GM19035 (cell line): ENCODE data around the gene HSPB2.

Experiments
- ATAC-seq: cut with Tn5 transposase; IDR thresholded peaks from one replicate; pipeline ENCODE4 v1.9.1; 2021; ENCODE audit not compliant: unreplicated experiment

Gene HSPB2

GRCh38 chr11:111936040-111936540 is 23.6 kb downstream of the HSPB2 start:
- ATAC-seq, result no peak

GRCh38 chr11:111937461-111937769 is 24.9 kb downstream of the HSPB2 start:
- no peak for ATAC-seq

DNA sequence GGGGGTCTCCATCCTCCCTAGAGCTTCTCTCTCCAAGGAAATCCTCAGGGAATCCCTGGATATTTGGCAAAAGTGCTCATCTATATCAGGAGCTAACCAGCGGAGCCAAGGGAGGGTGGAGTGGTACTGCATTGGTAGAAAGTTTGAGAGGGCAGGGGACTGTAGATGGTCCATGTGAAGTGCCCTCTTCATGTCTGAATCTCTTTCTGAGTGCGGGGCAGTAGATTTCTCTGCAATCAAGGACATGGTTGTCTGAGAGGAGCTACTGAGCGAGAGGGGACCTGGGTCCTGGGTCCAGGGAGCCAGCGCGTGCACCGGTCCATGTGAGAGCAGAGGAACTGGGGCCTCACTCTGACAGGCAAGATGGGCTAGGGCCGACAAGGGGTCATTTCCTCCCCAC is 25.3 kb downstream of the HSPB2 start:
- ATAC-seq, result no peak

GRCh38 chr11:111938687-111939160 is 26.2 kb downstream of the HSPB2 start:
- peak; percentile 79 for ATAC-seq

GRCh38 chr11:111939836-111940604 is 27.5 kb downstream of the HSPB2 start:
- no peak for ATAC-seq

- no peak for ATAC-seq
These were observed 29.4 kb downstream of the HSPB2 start for GRCh38 chr11:111941963-111942362.

DNA sequence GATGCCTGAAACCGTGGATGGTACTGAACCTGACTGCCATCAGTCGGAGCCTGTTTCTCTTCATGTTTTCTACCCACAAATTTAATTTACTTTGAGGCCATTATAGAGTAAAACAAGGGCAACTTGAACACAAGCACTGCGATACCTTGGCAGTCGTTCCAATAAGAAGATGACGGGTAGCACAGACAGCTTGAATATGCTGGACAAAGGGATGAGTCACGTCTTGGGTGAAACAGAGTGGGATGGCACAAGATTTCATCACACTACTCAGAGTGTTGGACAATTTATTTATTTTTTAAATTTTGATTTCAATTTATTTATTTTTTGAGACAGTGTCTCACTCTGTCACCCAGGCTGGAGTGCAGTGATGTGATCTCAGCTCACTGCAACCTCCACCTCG is 30.3 kb downstream of the HSPB2 start:
- no peak for ATAC-seq

- no peak for ATAC-seq
These were observed 31.6 kb downstream of the HSPB2 start for GRCh38 chr11:111944139-111944538.

DNA sequence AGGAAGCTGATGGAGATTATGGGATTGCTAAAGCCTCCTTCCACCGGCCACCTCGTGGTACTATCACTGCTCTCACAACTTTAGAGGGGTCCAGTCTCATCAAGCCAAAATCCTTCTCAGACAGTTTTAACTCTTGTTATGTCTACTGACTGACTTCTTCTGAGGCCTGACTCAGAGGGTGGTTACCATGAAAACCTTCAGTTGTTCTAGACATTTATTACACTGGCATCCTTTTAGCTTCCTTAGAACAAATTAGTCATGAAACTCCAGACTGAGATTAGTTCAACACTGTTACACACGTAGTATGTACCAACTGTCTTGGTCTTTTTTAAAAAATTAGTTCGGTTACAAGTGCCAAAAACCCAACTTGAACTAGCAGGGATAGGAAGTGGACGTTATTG is 32.1 kb downstream of the HSPB2 start:
- no peak for ATAC-seq

GRCh38 chr11:111945198-111945597 is 32.7 kb downstream of the HSPB2 start:
- no peak for ATAC-seq

DNA sequence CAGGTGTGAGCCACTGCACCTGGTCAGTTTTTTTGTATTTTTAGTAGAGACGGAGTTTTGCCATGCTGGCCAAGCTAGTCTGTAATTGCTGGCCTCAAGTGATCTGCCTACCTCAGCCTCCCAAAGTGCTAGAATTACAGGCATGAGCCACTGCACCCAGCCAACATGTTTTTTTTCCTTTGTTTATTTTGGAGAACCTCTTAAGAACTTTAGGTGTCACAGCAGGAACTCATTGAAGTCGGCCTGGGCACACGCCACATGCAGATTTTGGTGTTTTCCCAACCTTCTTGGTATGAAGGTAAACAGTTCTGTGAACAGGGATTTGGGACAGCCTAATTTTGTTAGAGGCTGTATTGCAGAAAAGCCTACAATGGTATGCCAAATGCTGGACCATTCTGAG is 34.0 kb downstream of the HSPB2 start:
- ATAC-seq, result no peak

GRCh38 chr11:111947143-111947542 is 34.6 kb downstream of the HSPB2 start:
- ATAC-seq, result no peak

- no peak for ATAC-seq
These were observed 37.2 kb downstream of the HSPB2 start for GRCh38 chr11:111949519-111950426.

GRCh38 chr11:111951565-111951964 is 39.0 kb downstream of the HSPB2 start:
- no peak for ATAC-seq

- no peak for ATAC-seq
These were observed 41.6 kb downstream of the HSPB2 start for GRCh38 chr11:111954154-111954553.

GRCh38 chr11:111957663-111958444 is 45.3 kb downstream of the HSPB2 start:
- no peak for ATAC-seq

DNA sequence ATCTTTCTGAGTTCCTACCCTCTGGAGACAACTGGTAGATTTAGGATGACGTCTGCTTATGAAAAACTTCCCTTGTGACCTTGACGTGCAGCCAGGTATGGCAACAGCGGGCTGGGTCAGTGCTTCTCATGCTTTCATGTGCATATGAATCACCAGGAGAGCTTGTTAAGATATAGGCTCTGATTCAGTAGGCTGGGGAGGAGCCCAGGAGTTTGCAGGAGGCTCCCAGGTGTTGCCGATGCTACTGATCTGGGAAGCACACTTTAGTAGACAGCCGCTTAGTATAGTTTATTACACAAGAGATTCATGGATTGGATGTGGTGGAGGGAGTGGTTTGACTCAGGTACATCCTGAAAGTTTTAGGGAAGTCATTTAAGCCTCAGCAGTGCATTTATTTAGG is 48.4 kb downstream of the HSPB2 start:
- ATAC-seq, result no peak

DNA sequence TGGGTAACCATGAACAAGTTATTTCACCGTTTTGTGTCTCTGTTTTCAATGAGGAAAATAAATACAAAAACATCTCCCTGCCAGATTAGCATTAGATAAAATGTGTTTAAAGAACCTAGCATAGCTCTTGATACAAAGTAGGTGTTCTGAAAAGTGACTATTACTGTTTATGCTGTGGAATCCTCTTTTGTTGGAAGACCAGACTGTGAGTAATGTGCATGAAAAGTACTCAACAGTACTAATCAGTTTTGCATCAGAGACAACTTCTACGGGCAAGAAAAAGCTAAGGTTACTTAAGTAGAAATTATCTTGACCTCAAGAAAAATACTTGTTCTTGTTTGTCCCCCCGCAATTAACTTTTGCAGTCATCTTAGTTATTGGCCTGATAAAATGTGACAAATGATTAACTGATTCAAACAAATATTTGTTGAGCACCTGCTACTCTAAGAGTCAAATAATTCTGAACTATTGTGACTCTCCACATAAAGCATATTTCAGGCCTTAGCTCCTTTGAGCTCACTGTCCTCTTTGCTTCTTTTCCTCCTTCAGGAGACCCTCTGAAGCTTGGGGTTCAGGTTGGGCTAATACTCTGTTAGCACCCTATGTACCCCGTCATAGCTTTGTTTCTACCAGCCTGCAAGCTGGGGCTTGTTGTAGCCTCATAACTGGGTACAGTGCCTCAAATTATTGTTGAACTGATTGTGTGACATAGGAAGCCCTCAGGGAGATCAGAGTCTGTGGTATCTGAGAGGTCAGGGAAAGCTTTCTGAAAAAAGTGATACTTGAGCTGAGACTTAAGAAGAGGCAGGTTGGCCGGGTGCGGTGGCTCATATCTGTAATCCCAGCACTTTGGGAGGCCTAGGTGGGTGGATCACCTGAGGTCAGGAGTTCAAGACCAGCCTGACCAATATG is 49.1 kb downstream of the HSPB2 start:
- ATAC-seq, result no peak
